Esophagus muscularis mucosa (tissue), 4 donors: Measurements from ENCODE around the gene RNPC3. TPM values are rescaled to one million over a fixed set of nuclear protein-coding genes. Genes with fewer than 3 reads are reported as not detected.
"Not testable (repeated sequence)": the region's sequence is repeated elsewhere in the genome, so short reads cannot be mapped to it uniquely, and the experiment has no call there.

Source experiments
- DNase-seq: peaks from one replicate; pipeline ENCODE4 v3.0.0-alpha.2; 2017; ENCODE audit errors: extremely low spot score
- H3K27ac ChIP-seq, 4 donors: fragments of 200-600 bp; sonication (generic); replicated peaks in 1 of 4; 1 replicate in 3 of 4; 2 replicates in 1 of 4; pipeline ENCODE4 v1.5.1; 2016 to 2019; ENCODE audit warnings: mild to moderate bottlenecking in 1 of 4
- H3K27me3 ChIP-seq, 4 donors: fragments of 200-600 bp; sonication (generic); one replicate each; pipeline versions ENCODE4 v1.5.1 to v1.6.0; 2016 to 2019
- H3K36me3 ChIP-seq, 4 donors: fragments of 200-600 bp; sonication (generic); one replicate each; pipeline ENCODE4 v1.5.1; 2016 to 2019
- H3K4me1 ChIP-seq, 4 donors: fragments of 200-600 bp; sonication (generic); one replicate each; pipeline ENCODE4 v1.5.1; 2016 to 2019
- H3K4me3 ChIP-seq, 4 donors: fragments of 200-600 bp; sonication (generic); 1 replicate in 2 of 4; 2 replicates in 2 of 4; pipeline ENCODE4 v1.5.1; 2016 to 2019; ENCODE audit warnings: mild to moderate bottlenecking in 4 of 4, moderate library complexity in 1 of 4
- H3K9me3 ChIP-seq, 4 donors: fragments of 200-600 bp; sonication (generic); 1 replicate in 3 of 4; 2 replicates in 1 of 4; pipeline ENCODE4 v1.5.1; 2016 to 2019
- CTCF ChIP-seq, 3 experiments: fragments of 200-600 bp in 2 of 3; fragments of 450-650 bp in 1 of 3; sonication (generic) in 2 of 3; IDR thresholded peaks; one replicate each; pipeline ENCODE4 v1.5.1; 2017 to 2019; ENCODE audit warnings: antibody characterized with exemption in 3 of 3, mild to moderate bottlenecking in 2 of 3, moderate library complexity in 1 of 3
- EP300 ChIP-seq: sonication (generic); formaldehyde crosslinking; IDR thresholded peaks from one replicate; pipeline ENCODE4 v1.6.1; 2017; ENCODE audit warnings: antibody characterized with exemption
- POLR2A ChIP-seq: fragments of 450-650 bp; IDR thresholded peaks from one replicate; pipeline ENCODE4 v1.6.1; 2017; ENCODE audit warnings: antibody characterized with exemption, moderate library complexity, mild to moderate bottlenecking, low read depth
- POLR2AphosphoS5 ChIP-seq, 2 donors: sonication (generic); formaldehyde crosslinking; IDR thresholded peaks; one replicate each; pipeline ENCODE4 v1.6.1; 2017; ENCODE audit warnings: antibody characterized with exemption in 2 of 2
- WGBS: methylation state at CpG from one replicate; pipeline ENCODE4 v1.1.5; 2018; 5-methylcytosine and 5-hydroxymethylcytosine counted together
- intact Hi-C: fragments of 100-400 bp; cut with DNase I; formaldehyde crosslinking; loops from one replicate; pipeline ENCODE4 v1.15.1; 2023
- total RNA-seq, 4 donors: library from RNA; depleted of rRNA; stranded (reverse); fragments of >200 nt; gene quantifications; one replicate each; pipeline versions ENCODE4 v1.1.0 to v1.2.1, GENCODE V29; 2016

The RNPC3 gene
- total RNA-seq, 4 donors from 2014 or later = 7.5 to 30.3 (median 14.7) TPM

- Histone ChIP-seq H3K27me3 (no peaks in the 10 kb centered on the region), H3K4me3 (no peak overlapping the region), H3K36me3 (peaks cover 0 to 24% (median 16%) of the 10 kb centered on the region in 4 donors), H3K9me3 (no peaks in the 10 kb centered on the region), H3K4me1 (no peaks in the 10 kb centered on the region), H3K27ac (no peak overlapping the region)
- DNase-seq = no peak
- TF ChIP-seq POLR2A (no peak), EP300 (no peak)
- intact Hi-C loops = no loop called here
These were observed 50.6 kb downstream of the RNPC3 start for GRCh38 chr1:103576065-103576464.

GRCh38 chr1:103576784-103577183 is 51.3 kb downstream of the RNPC3 start:
- H3K36me3 ChIP-seq = peaks cover 0 to 24% (median 15%) of the 10 kb centered on the region in 4 donors
- intact Hi-C loops, H3K4me3 ChIP-seq, H3K9me3 ChIP-seq, DNase-seq, H3K4me1 ChIP-seq, H3K27me3 ChIP-seq, H3K27ac ChIP-seq: not testable (repeated sequence)
- WGBS = 86% methylated on average over 3 of the region's 5 CpGs

GRCh38 chr1:103582464-103582863 is 57.0 kb downstream of the RNPC3 start:
- 40% methylated on average over 1 of the region's 1 CpG for WGBS
- intact Hi-C loops = no loop called here
- TF ChIP-seq POLR2A (no peak), POLR2AphosphoS5 (IDR thresholded peaks at IDR 0.05) (no peak), CTCF (IDR thresholded peaks at IDR 0.05) (no peak), EP300 (no peak)

GRCh38 chr1:103583887-103584286 is 58.4 kb downstream of the RNPC3 start:
- TF ChIP-seq POLR2AphosphoS5 (IDR thresholded peaks at IDR 0.05) = no peak
- no peak for TF ChIP-seq POLR2A
- no peak for TF ChIP-seq EP300
- no peak for TF ChIP-seq CTCF (IDR thresholded peaks at IDR 0.05)
- Histone ChIP-seq H3K4me3 (no peak overlapping the region), H3K36me3 (peaks cover 0 to 9% (median 3%) of the 10 kb centered on the region in 4 donors), H3K27ac (no peak overlapping the region), H3K4me1 (no peaks in the 10 kb centered on the region), H3K9me3 (no peaks in the 10 kb centered on the region), H3K27me3 (no peaks in the 10 kb centered on the region)
- intact Hi-C loops = no loop called here
- 83% methylated on average over 3 of the region's 3 CpGs for WGBS
- no peak for DNase-seq

More at GRCh38 chr1:103582464-103582863, 57.0 kb downstream of the RNPC3 start:
- Histone ChIP-seq H3K4me1 (no peaks in the 10 kb centered on the region), H3K4me3 (no peak overlapping the region), H3K9me3 (no peaks in the 10 kb centered on the region), H3K36me3 (peaks cover 0 to 16% (median 6%) of the 10 kb centered on the region in 4 donors), H3K27ac (no peak overlapping the region), H3K27me3 (no peaks in the 10 kb centered on the region)
- no peak for DNase-seq

GRCh38 chr1:103584537-103584936 is 59.0 kb downstream of the RNPC3 start:
- WGBS = 82% methylated on average over 2 of the region's 2 CpGs
- no peak for DNase-seq
- intact Hi-C loops = no loop called here

GRCh38 chr1:103602740-103603139 is 77.2 kb downstream of the RNPC3 start:
- H3K27me3 ChIP-seq, H3K4me3 ChIP-seq, H3K9me3 ChIP-seq, intact Hi-C loops, H3K27ac ChIP-seq, DNase-seq, H3K36me3 ChIP-seq, H3K4me1 ChIP-seq: not testable (repeated sequence)
- no CpG with 5 or more reads among the region's 3 CpGs for WGBS

More at GRCh38 chr1:103584537-103584936, 59.0 kb downstream of the RNPC3 start:
- Histone ChIP-seq H3K4me1 (no peaks in the 10 kb centered on the region), H3K36me3 (peaks cover 0 to 9% (median 3%) of the 10 kb centered on the region in 4 donors), H3K9me3 (no peaks in the 10 kb centered on the region), H3K27me3 (no peaks in the 10 kb centered on the region), H3K27ac (no peak overlapping the region), H3K4me3 (no peak overlapping the region)
- TF ChIP-seq EP300 (no peak), POLR2AphosphoS5 (IDR thresholded peaks at IDR 0.05) (no peak), CTCF (IDR thresholded peaks at IDR 0.05) (no peak), POLR2A (no peak)

Other genes with a start within 250 kb of the RNPC3 start
- gene AMY2B, start 45.9 kb downstream of the RNPC3 start, total RNA-seq = 10 to 100 TPM; 34.3 to 60.2 (median 47.4) TPM
- gene AMY2A, start 91.7 kb downstream of the RNPC3 start, total RNA-seq = 1 to 10 TPM in 1 of 4 donors, not detected in 3; 1.7 TPM
- gene AMY1A, start 130.1 kb downstream of the RNPC3 start, total RNA-seq = not detected
- gene AMY1B, start 170.5 kb downstream of the RNPC3 start, total RNA-seq = under 1 TPM in 1 of 4 donors, not detected in 3; 0.17 TPM
- not detected for gene AMY1C, start 224.2 kb downstream of the RNPC3 start, total RNA-seq